Mucosa of descending colon (tissue), 3 donors: ENCODE data around the gene ATG4C. TPM values are rescaled to one million over a fixed set of nuclear protein-coding genes. Genes with fewer than 3 reads are reported as not detected.
A peak's percentile ranks its signal among the peaks of the same experiment; 100 is the strongest.

Source experiments
- ATAC-seq: fragments of 200-7000 bp; cut with Tn5 transposase; one replicate; pipeline ENCODE4 v1.9.1; 2020; ENCODE audit warnings: mild to moderate bottlenecking, moderate library complexity
- DNase-seq, 3 donors: peaks; one replicate each; pipeline ENCODE4 v3.0.0-alpha.2; 2020
- H3K36me3 ChIP-seq: fragments of 200-600 bp; one replicate; pipeline ENCODE4 v1.8.0; 2021; ENCODE audit warnings: low read depth, mild to moderate bottlenecking
- H3K4me1 ChIP-seq: fragments of 200-600 bp; one replicate; pipeline ENCODE4 v1.8.0; 2021; ENCODE audit warnings: low read depth, mild to moderate bottlenecking
- H3K4me3 ChIP-seq: fragments of 200-600 bp; one replicate; pipeline ENCODE4 v1.8.0; 2021; ENCODE audit warnings: mild to moderate bottlenecking
- H3K9me3 ChIP-seq: fragments of 200-600 bp; one replicate; pipeline ENCODE4 v1.8.0; 2021; ENCODE audit warnings: mild to moderate bottlenecking
- CTCF ChIP-seq: fragments of 200-600 bp; IDR thresholded peaks from one replicate; pipeline ENCODE4 v1.8.0; 2022; ENCODE audit warnings: antibody characterized with exemption, mild to moderate bottlenecking
- intact Hi-C, 2 donors: fragments of 100-400 bp; cut with DNase I in 1 of 2; cut with micrococcal nuclease in 1 of 2; formaldehyde crosslinking; loops; one replicate each; pipeline versions ENCODE4 v1.11.0 to v1.11.1; 2022; cut with DNase I, micrococcal nuclease
- total RNA-seq, 3 donors: library from RNA; stranded (reverse); fragmentation: NEBNext Ultra II Directional in 2 of 3; extraction: Animal tissue kit (Norgen Biotek cat#: 25700) in 2 of 3; gene quantifications; one replicate each; pipeline versions ENCODE4 v1.2.1 to v1.2.4, GENCODE V29; 2021 to 2023
- donor health status: DM: no; HTN: no; CAD: no; lungs with moderate emphysema.
- donor health status: DM: no; HTN: no; CAD: no.
- donor health status: DM: no; HTN: yes; CAD: no.

The ATG4C gene
- total RNA-seq, 3 donors from 2014 or later: 3.8 to 11.3 (median 7.4) TPM

DNA sequence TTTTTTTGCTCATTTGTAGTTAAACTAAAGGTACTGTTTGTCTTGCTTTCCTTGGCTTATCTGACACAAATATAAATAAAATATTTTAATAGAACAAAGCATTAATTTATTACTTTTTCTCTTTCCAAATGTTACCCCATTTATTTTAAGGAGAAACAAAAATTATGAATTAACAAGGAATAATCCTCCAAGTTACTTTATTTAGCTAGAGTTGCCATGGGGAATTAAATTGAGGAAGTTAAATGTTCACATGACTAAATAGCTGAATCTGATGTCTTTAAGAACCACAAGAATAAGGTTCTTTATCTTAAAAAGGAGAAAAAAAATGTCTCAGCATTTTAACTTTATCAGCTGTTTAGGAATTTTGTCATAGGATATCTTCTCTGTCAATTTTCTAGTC, 12.3 kb downstream of the ATG4C start:
- no peak for TF ChIP-seq CTCF
- DNase-seq (no peak), ATAC-seq (no peak)
- Histone ChIP-seq H3K9me3 (no peaks in the 10 kb centered on the region), H3K36me3 (no peaks in the 10 kb centered on the region), H3K4me1 (no peaks in the 10 kb centered on the region), H3K4me3 (no peak overlapping the region)
- intact Hi-C loops: no loop called here

- Histone ChIP-seq H3K4me3 (no peak overlapping the region), H3K36me3 (no peaks in the 10 kb centered on the region), H3K4me1 (no peaks in the 10 kb centered on the region), H3K9me3 (no peaks in the 10 kb centered on the region)
- ATAC-seq: no peak
- no peak for DNase-seq
- TF ChIP-seq CTCF: no peak
- intact Hi-C loops: no loop called here
Measured at GRCh38 chr1:62799688-62800087, 15.8 kb downstream of the ATG4C start.

GRCh38 chr1:62800281-62800680, 16.3 kb downstream of the ATG4C start:
- H3K4me3 ChIP-seq: no peak overlapping the region
- intact Hi-C loops: no loop called here
- DNase-seq (no peak), ATAC-seq (no peak)
- no peaks in the 10 kb centered on the region for H3K4me1 ChIP-seq
- H3K36me3 ChIP-seq: no peaks in the 10 kb centered on the region
- H3K9me3 ChIP-seq: no peaks in the 10 kb centered on the region
- TF ChIP-seq CTCF: no peak

DNA sequence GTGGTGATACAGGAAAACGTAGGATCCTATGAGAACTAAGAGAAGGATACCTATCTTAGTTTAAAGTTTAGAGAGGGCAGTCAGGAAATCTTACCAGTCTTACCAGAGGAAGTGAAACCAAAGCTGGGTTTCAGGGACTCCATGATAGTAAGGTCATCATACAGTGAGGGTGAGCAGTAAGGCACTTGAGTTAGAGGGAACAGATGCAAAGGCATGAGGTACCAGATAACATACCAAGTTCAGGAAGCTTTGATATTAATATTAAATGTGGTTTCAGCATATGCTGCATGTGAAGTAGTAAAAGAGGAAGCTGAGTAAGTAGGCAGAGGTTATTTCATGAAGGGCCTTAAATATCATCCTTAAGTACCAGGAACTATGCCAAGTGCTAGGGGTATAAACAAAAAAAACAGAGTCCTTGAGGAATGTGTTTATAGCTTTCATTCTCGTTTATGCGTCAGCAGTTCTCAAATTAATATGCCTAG, 16.9 kb downstream of the ATG4C start:
- Histone ChIP-seq H3K36me3 (no peaks in the 10 kb centered on the region), H3K9me3 (no peaks in the 10 kb centered on the region), H3K4me3 (no peak overlapping the region), H3K4me1 (no peaks in the 10 kb centered on the region)
- TF ChIP-seq CTCF: no peak
- intact Hi-C loops: no loop called here
- no peak for DNase-seq
- ATAC-seq: peak; percentile 71

- ATAC-seq (no peak), DNase-seq (no peak)
- no peaks in the 10 kb centered on the region for H3K36me3 ChIP-seq
- intact Hi-C loops: no loop called here
- H3K4me3 ChIP-seq: no peak overlapping the region
- H3K4me1 ChIP-seq: no peaks in the 10 kb centered on the region
- no peak for TF ChIP-seq CTCF
- no peaks in the 10 kb centered on the region for H3K9me3 ChIP-seq
Measured at GRCh38 chr1:62809788-62810187, 25.9 kb downstream of the ATG4C start.
